ENCODE measurements around the gene SRD5A1. TPM values are rescaled to one million over a fixed set of nuclear protein-coding genes. Genes with fewer than 3 reads are reported as not detected.

SRD5A1 gene
- total RNA-seq, 1 donor from 2014 or later, result 2.3 TPM

DNA sequence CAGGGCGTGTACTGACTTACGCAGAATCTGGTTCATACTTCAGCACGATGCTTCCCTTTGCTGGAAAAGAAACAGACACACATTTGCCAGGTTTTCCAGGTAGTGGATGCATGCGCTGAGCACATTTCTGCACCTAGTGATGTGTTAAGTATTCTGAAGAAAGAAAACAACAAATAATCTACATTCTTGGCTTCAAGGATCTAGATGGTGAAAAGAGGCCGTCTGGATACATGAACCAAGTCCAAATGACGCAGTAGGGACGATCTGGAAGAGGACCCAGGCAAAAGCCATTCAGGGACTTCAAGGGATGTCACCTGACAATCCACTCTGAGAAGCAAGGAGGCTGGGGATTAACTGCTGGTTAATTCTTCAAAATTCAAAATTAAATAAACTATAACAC is 30.8 kb upstream of the SRD5A1 start:
- DNase-seq (no peak), ATAC-seq (no peak)
- intact Hi-C loops (cut with micrococcal nuclease), result no loop called here

DNA sequence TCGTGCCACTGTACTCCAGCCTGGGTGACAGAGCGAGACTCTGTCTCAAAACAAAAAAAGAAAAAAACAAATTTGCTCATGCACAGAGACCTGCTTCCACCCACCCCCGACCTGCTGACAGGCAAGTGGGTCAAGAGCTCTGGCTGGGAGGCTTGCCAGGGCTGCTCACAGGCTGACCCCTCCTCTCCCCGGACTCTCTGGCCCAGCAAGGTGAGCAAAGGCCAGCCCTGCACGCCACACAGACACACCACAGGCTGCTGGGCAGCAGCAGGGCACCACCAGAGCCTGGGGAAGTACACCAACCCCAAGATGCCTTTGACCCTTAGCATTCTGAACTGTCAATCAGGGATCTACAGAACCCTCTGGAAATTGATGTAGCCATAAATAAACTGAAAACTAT is 29.6 kb upstream of the SRD5A1 start:
- ATAC-seq, result peak; percentile 85
- DNase-seq, result peak; percentile 79
- intact Hi-C loops (cut with micrococcal nuclease), result no loop called here

GRCh38 chr5:6604341-6604740 is 28.9 kb upstream of the SRD5A1 start:
- ATAC-seq, result no peak
- intact Hi-C loops (cut with micrococcal nuclease), result no loop called here
- DNase-seq, result no peak

DNA sequence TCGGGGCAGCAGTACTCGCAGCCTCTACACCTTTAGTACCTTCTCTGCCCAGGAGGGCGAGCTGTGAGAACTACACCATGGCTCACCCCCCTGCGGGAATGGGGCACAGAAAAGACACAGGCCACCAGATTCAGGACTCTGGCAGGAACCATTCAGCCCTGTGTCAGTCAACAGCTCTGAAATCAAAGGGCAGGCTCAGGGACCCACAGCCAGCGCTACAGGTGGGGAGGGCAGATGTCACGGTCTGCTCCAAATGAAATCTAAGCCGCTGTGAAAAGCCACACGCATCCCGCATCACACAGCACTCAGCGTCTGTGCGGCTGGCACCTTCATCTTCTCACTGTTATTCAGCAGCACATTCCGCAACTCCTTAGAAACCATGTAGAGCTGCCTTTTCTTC is 28.3 kb upstream of the SRD5A1 start:
- no peak for DNase-seq
- intact Hi-C loops (cut with micrococcal nuclease), result no loop called here
- ATAC-seq, result no peak

DNA sequence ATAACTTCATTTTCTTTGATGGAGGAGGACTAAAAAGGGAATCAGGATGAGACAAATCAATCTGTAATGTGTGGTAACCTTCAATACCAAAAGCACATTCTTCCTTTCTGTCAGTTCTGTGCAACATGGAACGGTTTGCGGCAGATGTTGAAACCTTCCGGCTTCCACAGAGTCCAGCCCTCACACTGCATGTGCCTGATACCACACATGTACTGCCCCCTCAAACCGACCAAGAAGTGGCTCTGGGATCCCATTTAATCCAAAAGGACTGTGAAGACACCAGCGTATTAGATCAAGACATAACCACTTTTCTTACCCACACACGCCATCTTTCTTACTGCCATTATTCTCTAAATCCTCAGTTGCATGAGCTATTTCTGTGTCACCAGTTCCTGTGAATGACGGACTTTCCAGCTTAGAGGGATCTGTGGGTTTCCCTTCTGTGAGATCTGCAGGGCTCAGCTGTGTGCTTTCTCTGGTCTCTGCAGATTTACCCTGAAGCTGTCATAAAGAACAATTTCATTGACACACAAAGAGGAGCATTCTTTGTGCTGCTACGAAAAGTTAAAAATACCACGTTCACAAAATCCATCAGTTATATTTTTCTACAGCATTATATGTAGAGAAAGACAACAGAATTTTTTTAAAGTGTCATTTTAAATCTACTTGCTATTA is 26.2 kb upstream of the SRD5A1 start:
- no peak for ATAC-seq
- intact Hi-C loops (cut with micrococcal nuclease), result no loop called here
- DNase-seq, result no peak

DNA sequence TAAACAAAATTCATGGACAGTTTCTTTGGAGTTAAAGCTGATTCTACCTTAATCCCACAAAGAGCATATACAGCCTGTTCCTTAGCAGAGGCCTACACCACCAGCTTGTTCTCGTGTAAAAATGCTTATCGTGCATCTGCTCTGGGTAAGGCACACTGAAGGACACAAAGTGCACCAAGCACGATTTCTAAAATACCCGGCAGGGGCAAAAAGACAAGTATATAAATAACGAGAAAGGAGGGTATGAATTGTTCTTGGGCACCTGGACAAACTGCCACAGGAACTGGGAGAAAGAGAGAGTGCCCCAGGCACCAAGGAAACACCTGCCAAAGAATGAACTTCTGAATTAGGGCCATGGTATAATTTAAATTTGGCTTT is 25.7 kb upstream of the SRD5A1 start:
- ATAC-seq, result peak; percentile 70
- no peak for DNase-seq
- intact Hi-C loops (cut with micrococcal nuclease), result no loop called here

- ATAC-seq (peak; percentile 12), DNase-seq (no peak)
- intact Hi-C loops (cut with micrococcal nuclease), result no loop called here
These were observed 25.2 kb upstream of the SRD5A1 start for GRCh38 chr5:6608016-6608415.

GRCh38 chr5:6611334-6612256 is 21.6 kb upstream of the SRD5A1 start:
- DNase-seq (no peak), ATAC-seq (no peak)
- intact Hi-C loops (cut with micrococcal nuclease), result loop anchor here (10.0 kb wide), 1 partner anchor 133 kb away; no protein-coding TSS in a partner anchor

- no peak for ATAC-seq
- intact Hi-C loops (cut with micrococcal nuclease), result loop anchor here (10.0 kb wide), 1 partner anchor 130 kb away; no protein-coding TSS in a partner anchor
- DNase-seq, result no peak
These were observed 18.0 kb upstream of the SRD5A1 start for GRCh38 chr5:6615034-6615815.

GRCh38 chr5:6616632-6617031 is 16.6 kb upstream of the SRD5A1 start:
- ATAC-seq (no peak), DNase-seq (no peak)
- intact Hi-C loops (cut with micrococcal nuclease), result loop anchor here (10.0 kb wide), 1 partner anchor 128 kb away; no protein-coding TSS in a partner anchor

DNA sequence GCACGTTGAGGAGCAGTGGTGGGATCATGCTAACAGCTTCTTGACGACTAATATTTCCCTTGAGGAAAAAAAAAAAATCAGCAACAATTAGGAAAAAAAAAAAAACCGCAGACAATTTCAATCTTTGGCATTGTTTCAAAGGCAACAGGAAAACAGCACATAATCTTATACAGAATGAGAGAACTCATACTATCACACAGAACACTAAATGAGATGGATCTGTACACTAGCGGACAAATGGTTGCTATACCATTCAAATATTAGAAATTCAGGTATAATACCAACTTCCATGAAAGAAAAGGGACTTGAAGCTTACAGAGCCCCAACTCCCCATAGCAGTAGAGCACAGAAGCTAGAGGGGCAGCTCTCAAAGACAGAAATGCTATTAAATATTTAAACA is 10.0 kb upstream of the SRD5A1 start:
- ATAC-seq (no peak), DNase-seq (no peak)
- intact Hi-C loops (cut with micrococcal nuclease), result no loop called here

DNA sequence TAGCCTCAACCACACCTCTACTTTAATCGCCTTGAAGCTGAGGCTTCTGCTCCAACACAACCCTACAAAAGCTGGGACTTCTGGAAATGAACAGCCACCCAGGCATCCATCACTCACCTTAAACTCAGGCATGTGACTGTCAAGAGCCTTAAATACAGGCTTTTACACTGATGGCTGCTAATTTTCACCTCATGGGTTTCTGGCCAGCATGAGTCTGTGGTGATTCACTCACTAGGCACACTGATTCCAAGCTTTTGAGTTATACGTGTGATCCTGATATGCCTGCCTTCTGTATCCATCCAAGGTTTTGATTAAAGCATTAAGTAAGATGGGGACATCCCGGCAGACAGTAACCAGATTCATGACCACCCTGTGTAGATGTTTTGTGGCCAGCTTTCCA is 9.3 kb upstream of the SRD5A1 start:
- ATAC-seq, result no peak
- intact Hi-C loops (cut with micrococcal nuclease), result no loop called here

DNA sequence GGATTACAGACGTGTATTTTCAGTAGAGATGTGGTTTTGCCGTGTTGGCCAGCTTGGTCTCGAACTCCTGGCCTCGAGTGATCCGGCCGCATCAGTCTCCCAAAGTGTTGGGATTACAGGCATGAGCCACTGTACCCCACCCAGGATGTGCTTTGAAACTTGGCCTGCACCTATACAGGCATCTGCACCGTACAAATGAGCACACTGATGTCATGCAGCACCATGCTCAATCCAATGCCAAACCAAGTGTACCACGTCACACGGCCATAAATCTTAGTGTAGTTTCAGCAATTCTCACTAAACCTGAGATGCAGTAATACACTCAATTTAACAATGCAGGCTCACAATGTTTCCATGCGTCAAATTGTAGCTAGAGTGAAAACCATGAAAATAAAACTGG is 6.7 kb upstream of the SRD5A1 start:
- intact Hi-C loops (cut with micrococcal nuclease), result no loop called here
- ATAC-seq (no peak), DNase-seq (no peak)

More for the DNA sequence above, 9.3 kb upstream of the SRD5A1 start:
- DNase-seq, result no peak

GRCh38 chr5:6631441-6631840 is 1.8 kb upstream of the SRD5A1 start:
- DNase-seq (no peak), ATAC-seq (no peak)
- intact Hi-C loops (cut with micrococcal nuclease), result loop anchor here (10.0 kb wide), 1 partner anchor 73 kb away; no protein-coding TSS in a partner anchor

GRCh38 chr5:6632324-6632887 is 834 bp upstream of the SRD5A1 start:
- peak; percentile 21 for ATAC-seq
- peak; percentile 38 for DNase-seq
- intact Hi-C loops (cut with micrococcal nuclease), result loop anchor here (10.0 kb wide), 1 partner anchor 72 kb away; no protein-coding TSS in a partner anchor

- DNase-seq (no peak), ATAC-seq (peak; percentile 74)
- intact Hi-C loops (cut with micrococcal nuclease), result loop anchor here (10.0 kb wide), 1 partner anchor 71 kb away; no protein-coding TSS in a partner anchor
These were observed 417 bp downstream of the SRD5A1 start for GRCh38 chr5:6633469-6634245.

DNA sequence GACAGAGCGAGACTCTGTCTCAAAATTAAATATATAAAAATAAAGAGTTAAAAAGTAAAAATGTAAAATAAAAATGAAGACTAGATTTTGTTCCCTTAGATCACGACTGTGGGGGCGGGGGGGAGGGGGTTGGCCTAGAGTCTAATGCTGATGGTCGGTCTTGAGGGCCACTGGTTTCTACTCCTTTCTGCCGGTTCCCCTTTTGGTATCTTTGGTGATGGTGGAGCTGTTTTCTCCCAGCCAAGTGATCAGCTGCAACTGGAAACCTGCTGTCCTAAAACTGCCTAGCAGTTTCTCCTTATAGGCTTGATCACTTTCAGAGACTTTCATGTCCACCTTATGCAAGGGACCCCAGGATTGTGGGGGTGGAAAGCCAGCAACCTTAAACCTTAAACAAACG is 1.1 kb downstream of the SRD5A1 start:
- no peak for ATAC-seq
- DNase-seq, result no peak
- intact Hi-C loops (cut with micrococcal nuclease), result loop anchor here (10.0 kb wide), 1 partner anchor 70 kb away; no protein-coding TSS in a partner anchor

GRCh38 chr5:6634788-6635430 is 1.7 kb downstream of the SRD5A1 start:
- ATAC-seq (no peak), DNase-seq (no peak)
- intact Hi-C loops (cut with micrococcal nuclease), result loop anchor here (10.0 kb wide), 1 partner anchor 70 kb away; no protein-coding TSS in a partner anchor
